ENCODE data around the gene EXOSC1. TPM values are rescaled to one million over a fixed set of nuclear protein-coding genes. Genes with fewer than 3 reads are reported as not detected.
"Not testable (repeated sequence)": the region's sequence is repeated elsewhere in the genome, so short reads cannot be mapped to it uniquely, and the experiment has no call there.

EXOSC1 gene
- total and polyA plus RNA-seq, 2 donors (not counting 3 experiments of a cell fraction or from before 2014, with no cell fraction given): 50.7 to 52.9 TPM

- no peak for FAIRE-seq
These were observed 34.1 kb upstream of the EXOSC1 start for GRCh38 chr10:97479939-97480338.

GRCh38 chr10:97479410-97479809 lies 33.6 kb upstream of the EXOSC1 start:
- peaks cover 19 to 32% of the 10 kb centered on the region in 2 experiments for H3K36me3 ChIP-seq (ENCODE audit: control insufficient read depth in 2 of 2, extremely low read depth in 1 of 2, insufficient read depth in 2 of 2, low read length in 2 of 2)
- BruUV-seq (replicated peaks); H4K20me1 ChIP-seq (replicated peaks; ENCODE audit: control insufficient read depth, extremely low read depth, insufficient read depth, low read length); H3K4me3 ChIP-seq (replicated peaks in 1 of 3; ENCODE audit: insufficient read depth in 1 of 3, low read depth in 1 of 3, low read length in 3 of 3); H3K4me2 ChIP-seq (ENCODE audit: insufficient read depth, low read length); H2AFZ ChIP-seq (ENCODE audit: low read depth, low read length); POLR2A ChIA-PET; CTCF ChIA-PET; dilution Hi-C loops (cut with MboI; ENCODE audit: extremely low pct_ligation_motif_present, low sequenced_read_pairs); H3K9me3 ChIP-seq (replicated peaks; ENCODE audit: control insufficient read depth, insufficient read depth, low read length); H3K27me3 ChIP-seq (ENCODE audit: control insufficient read depth in 2 of 2, insufficient read depth in 2 of 2, low read length in 2 of 2); DNase-seq (ENCODE audit: low read depth, low spot score); H3K9me1 ChIP-seq (replicated peaks; ENCODE audit: control insufficient read depth, extremely low read depth, insufficient read depth, low read length); intact Hi-C loops (cut with micrococcal nuclease); H3K4me1 ChIP-seq (ENCODE audit: control insufficient read depth, extremely low read depth, insufficient read depth, low read length); H3K9ac ChIP-seq (replicated peaks; ENCODE audit: extremely low read depth, insufficient read depth, low read length); H3K27ac ChIP-seq (ENCODE audit: insufficient read depth, low read depth, low read length); FAIRE-seq: not testable (repeated sequence)
- H3K79me2 ChIP-seq (ENCODE audit: control insufficient read depth, insufficient read depth, low read length): peaks cover 11% of the 10 kb centered on the region

More at GRCh38 chr10:97479939-97480338, 34.1 kb upstream of the EXOSC1 start:
- TF ChIP-seq CTCF (IDR thresholded peaks at IDR 0.05; ENCODE audit: extremely low read depth in 1 of 2, insufficient read depth in 1 of 2, low read depth in 1 of 2, low read length in 2 of 2) (no peak), POLR2A (IDR thresholded peaks at IDR 0.05; ENCODE audit: low read depth, low read length) (no peak), JUN (IDR thresholded peaks at IDR 0.05; ENCODE audit: borderline replicate concordance, insufficient read depth, insufficient read length, low read depth) (no peak), MAX (IDR thresholded peaks at IDR 0.05; ENCODE audit: insufficient read depth, insufficient read length) (no peak), POLR2AphosphoS5 (IDR thresholded peaks at IDR 0.05; ENCODE audit: insufficient read depth, low read depth, low read length) (no peak), FOS (IDR thresholded peaks at IDR 0.05; ENCODE audit: borderline replicate concordance, insufficient read depth, low read length) (no peak), MYC (IDR thresholded peaks at IDR 0.05; ENCODE audit: low read depth, low read length) (no peak), GATA2 (IDR thresholded peaks at IDR 0.05; ENCODE audit: insufficient read depth, insufficient read length, low read depth, low read length) (no peak), EZH2 (IDR thresholded peaks at IDR 0.05; ENCODE audit: borderline replicate concordance, low read depth, low read length, severe bottlenecking) (no peak)
- Histone ChIP-seq H2AFZ (ENCODE audit: low read depth, low read length) (no peak overlapping the region), H3K4me3 (replicated peaks in 1 of 3; ENCODE audit: insufficient read depth in 1 of 3, low read depth in 1 of 3, low read length in 3 of 3) (no peak overlapping the region), H3K9me3 (replicated peaks; ENCODE audit: control insufficient read depth, insufficient read depth, low read length) (no peaks in the 10 kb centered on the region), H3K9me1 (replicated peaks; ENCODE audit: control insufficient read depth, extremely low read depth, insufficient read depth, low read length) (no peaks in the 10 kb centered on the region), H3K27ac (ENCODE audit: insufficient read depth, low read depth, low read length) (no peak overlapping the region), H4K20me1 (replicated peaks; ENCODE audit: control insufficient read depth, extremely low read depth, insufficient read depth, low read length) (no peaks in the 10 kb centered on the region), H3K4me1 (ENCODE audit: control insufficient read depth, extremely low read depth, insufficient read depth, low read length) (no peaks in the 10 kb centered on the region), H3K9ac (replicated peaks; ENCODE audit: extremely low read depth, insufficient read depth, low read length) (no peak overlapping the region), H3K79me2 (ENCODE audit: control insufficient read depth, insufficient read depth, low read length) (peaks cover 14% of the 10 kb centered on the region), H3K27me3 (ENCODE audit: control insufficient read depth in 2 of 2, insufficient read depth in 2 of 2, low read length in 2 of 2) (no peaks in the 10 kb centered on the region), H3K4me2 (ENCODE audit: insufficient read depth, low read length) (no peak overlapping the region), H3K36me3 (ENCODE audit: control insufficient read depth in 2 of 2, extremely low read depth in 1 of 2, insufficient read depth in 2 of 2, low read length in 2 of 2) (peaks cover 19 to 32% of the 10 kb centered on the region in 2 experiments)
- no peak for DNase-seq (ENCODE audit: low read depth, low spot score)
- intact Hi-C loops (cut with micrococcal nuclease): no loop called here
- POLR2A ChIA-PET: no interaction called here
- BruUV-seq (replicated peaks): no TSS peak
- CTCF ChIA-PET: no interaction called here
- dilution Hi-C loops (cut with MboI; ENCODE audit: extremely low pct_ligation_motif_present, low sequenced_read_pairs): no loop called here
